GM12891 (cell line): ENCODE results near the gene SNX30.

Source experiments
- PAX5 ChIP-seq: IDR thresholded peaks from 2 replicates; pipeline ENCODE4 v1.6.1; 2011; ENCODE audit warnings: low read length, moderate library complexity, mild to moderate bottlenecking; ENCODE audit not compliant: insufficient read depth, severe bottlenecking
- POLR2A ChIP-seq: IDR thresholded peaks from 2 replicates; pipeline ENCODE4 v1.6.1; 2011; ENCODE audit warnings: low read depth, low read length, control low read depth
- POLR2AphosphoS5 ChIP-seq: IDR thresholded peaks from 2 replicates; pipeline ENCODE4 v1.6.1; 2011; ENCODE audit warnings: low read depth, low read length, control low read depth
- SPI1 ChIP-seq: IDR thresholded peaks from 2 replicates; pipeline ENCODE4 v1.6.1; 2011; ENCODE audit warnings: low read depth, low read length, control low read depth
- TAF1 ChIP-seq: IDR thresholded peaks from 2 replicates; pipeline ENCODE4 v1.6.1; 2011; ENCODE audit warnings: low read depth, low read length, control low read depth

DNA sequence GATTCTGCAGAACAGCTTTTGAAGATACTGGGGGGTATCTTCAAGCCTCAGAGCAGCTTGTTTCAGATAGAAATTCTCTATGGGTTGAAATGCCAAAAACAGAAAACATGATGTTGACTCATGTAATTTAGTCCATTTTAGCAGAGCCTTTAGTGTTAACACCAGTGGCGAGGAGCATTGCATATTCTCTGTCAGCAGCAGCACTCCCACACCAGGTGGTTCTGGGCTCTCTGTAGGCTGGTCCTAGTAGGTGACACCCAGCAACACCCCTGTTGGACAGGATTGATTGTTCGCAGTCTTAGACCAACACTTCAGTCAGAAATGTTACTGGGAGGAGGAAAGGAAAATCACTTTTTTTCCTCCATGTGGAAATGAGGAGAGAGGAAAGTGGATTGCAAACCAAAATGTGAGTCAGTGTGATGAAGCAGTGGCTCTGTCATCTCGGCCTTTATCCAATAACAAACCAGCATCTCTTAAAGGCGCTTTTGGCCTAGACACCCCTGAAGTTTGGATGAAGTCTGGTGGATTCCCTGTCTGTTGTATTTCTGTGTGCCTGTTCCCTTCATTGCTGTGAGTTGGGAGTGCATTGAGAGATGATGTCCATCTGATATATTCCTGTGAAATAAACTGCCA, 123.3 kb downstream of the SNX30 start:
- no peak for TF ChIP-seq TAF1
- no peak for TF ChIP-seq POLR2AphosphoS5
- TF ChIP-seq POLR2A, result no peak
- no peak for TF ChIP-seq SPI1
- TF ChIP-seq PAX5, result no peak
